BE2C (cell line): ENCODE results near the gene OTOF.

ENCODE experiments used
- DNase-seq: peaks from one replicate; pipeline ENCODE4 v3.0.0-alpha.2; 2020
- H3K27me3 ChIP-seq: fragments of 250-450 bp; sonication (Bioruptor Pico); 2 replicates; pipeline ENCODE4 v1.5.1; 2020; ENCODE audit warnings: mild to moderate bottlenecking
- H3K36me3 ChIP-seq: fragments of 250-450 bp; sonication (Bioruptor Pico); 2 replicates; pipeline ENCODE4 v1.5.1; 2020; ENCODE audit warnings: mild to moderate bottlenecking
- H3K4me1 ChIP-seq: fragments of 250-450 bp; sonication (Bioruptor Pico); 2 replicates; pipeline ENCODE4 v1.5.1; 2020
- H3K4me3 ChIP-seq: 2 replicates; pipeline ENCODE4 v1.5.1; 2011; ENCODE audit warnings: low read depth, low read length
- H3K9me3 ChIP-seq: fragments of 250-450 bp; sonication (Bioruptor Pico); 2 replicates; pipeline ENCODE4 v1.5.1; 2020
- TF ChIP-seq, protein P1 (sequence below): IDR thresholded peaks from 2 replicates; pipeline ENCODE4 v1.5.1; 2012; ENCODE audit warnings: mild to moderate bottlenecking, low read depth, low read length

OTOF gene

DNA sequence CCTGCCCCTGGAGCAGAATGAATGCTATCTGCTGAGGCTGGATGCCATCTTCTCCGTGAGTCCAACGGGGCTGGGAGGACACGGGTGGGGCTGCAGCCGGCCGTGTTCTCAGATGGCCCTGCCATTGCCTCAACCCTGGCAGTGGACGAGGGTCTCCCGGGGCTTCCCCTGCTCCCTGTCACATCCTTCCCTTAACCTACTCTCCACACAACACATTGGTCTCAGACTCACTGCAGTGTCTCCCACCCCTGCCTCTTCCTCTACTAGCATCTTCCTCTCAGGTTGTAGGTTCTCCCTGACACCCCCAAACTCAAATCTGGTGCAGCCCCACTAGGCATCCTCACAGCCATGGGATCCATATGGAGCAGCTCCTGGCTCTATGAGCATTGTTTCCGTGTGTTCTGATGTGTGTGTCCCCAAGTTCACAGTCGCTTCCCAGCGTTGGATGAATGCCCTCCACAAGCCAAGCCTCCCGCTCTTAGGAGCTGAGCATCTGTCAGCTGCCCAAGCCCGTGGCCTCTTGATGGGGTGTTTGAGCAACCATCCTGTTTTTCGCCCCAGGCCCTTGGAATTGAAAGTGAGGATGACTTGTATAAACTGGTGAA, 27.8 kb downstream of the OTOF start:
- no peak for DNase-seq
- TF ChIP-seq, protein P1, sequence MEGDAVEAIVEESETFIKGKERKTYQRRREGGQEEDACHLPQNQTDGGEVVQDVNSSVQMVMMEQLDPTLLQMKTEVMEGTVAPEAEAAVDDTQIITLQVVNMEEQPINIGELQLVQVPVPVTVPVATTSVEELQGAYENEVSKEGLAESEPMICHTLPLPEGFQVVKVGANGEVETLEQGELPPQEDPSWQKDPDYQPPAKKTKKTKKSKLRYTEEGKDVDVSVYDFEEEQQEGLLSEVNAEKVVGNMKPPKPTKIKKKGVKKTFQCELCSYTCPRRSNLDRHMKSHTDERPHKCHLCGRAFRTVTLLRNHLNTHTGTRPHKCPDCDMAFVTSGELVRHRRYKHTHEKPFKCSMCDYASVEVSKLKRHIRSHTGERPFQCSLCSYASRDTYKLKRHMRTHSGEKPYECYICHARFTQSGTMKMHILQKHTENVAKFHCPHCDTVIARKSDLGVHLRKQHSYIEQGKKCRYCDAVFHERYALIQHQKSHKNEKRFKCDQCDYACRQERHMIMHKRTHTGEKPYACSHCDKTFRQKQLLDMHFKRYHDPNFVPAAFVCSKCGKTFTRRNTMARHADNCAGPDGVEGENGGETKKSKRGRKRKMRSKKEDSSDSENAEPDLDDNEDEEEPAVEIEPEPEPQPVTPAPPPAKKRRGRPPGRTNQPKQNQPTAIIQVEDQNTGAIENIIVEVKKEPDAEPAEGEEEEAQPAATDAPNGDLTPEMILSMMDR, result no peak
- Histone ChIP-seq H3K27me3 (no peaks in the 10 kb centered on the region), H3K36me3 (no peaks in the 10 kb centered on the region), H3K9me3 (no peaks in the 10 kb centered on the region), H3K4me1 (no peaks in the 10 kb centered on the region), H3K4me3 (no peak overlapping the region)

DNA sequence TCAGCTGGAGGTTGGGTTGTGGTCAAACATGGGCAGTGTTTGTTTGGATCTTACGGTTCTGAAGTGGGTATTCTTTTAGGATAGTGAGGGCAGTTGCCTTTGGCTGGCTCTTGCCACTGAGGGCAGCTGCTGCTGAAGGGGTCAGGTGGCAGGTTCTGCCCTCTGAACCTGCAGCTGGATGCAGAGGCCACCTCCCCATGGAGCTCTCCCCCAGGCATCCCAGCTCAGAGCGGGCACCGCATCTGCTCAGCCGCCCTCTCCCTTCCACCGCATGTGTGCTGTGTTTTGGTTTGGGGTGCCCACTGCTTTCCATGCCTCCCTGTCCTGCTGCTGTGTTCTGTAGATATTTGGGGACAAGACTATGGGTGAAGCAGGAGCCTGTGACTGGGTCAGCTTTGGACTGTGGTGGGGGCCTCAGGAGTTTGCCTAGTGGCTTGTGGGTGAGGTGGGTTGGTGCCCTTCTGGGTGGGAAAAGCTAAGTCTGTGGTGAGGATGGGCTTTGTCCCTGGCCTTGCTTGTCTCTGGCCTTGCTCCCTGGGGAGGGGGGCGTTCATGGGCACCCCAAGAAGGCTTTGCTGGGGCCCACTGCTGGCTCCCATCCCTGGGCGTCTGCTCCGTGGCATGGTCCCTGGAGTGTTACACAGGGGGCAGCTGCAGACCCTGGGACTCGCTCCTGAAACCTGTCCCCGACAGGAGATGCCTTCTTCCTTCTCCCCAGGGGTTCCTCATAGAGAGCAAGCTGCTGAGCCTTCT, 28.5 kb downstream of the OTOF start:
- TF ChIP-seq, protein P1, result no peak
- Histone ChIP-seq H3K4me3 (no peak overlapping the region), H3K36me3 (no peaks in the 10 kb centered on the region), H3K27me3 (no peaks in the 10 kb centered on the region), H3K4me1 (no peaks in the 10 kb centered on the region), H3K9me3 (no peaks in the 10 kb centered on the region)
- no peak for DNase-seq

DNA sequence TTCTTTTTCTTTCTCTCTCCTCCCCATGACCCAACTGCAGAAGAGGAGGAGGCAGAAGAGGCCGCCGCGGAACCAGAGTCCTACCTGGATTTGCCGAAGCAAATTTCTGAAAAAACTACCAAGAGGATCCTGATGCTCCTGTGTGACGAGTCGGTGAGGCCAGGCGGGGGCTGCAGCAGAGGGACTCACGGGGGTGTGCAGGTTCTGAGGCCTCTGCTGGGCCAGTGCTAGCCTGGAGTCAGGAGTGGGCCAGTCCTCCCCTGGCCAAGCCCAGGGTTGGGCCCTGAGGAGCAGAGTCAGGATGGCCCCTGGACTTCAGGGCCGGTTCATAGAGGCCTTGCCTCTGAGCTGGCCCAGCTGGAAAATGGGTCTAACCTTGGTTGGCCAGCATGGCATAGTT, 29.3 kb downstream of the OTOF start:
- Histone ChIP-seq H3K36me3 (no peaks in the 10 kb centered on the region), H3K27me3 (no peaks in the 10 kb centered on the region), H3K9me3 (no peaks in the 10 kb centered on the region), H3K4me1 (no peaks in the 10 kb centered on the region), H3K4me3 (no peak overlapping the region)
- TF ChIP-seq, protein P1, result no peak
- no peak for DNase-seq

DNA sequence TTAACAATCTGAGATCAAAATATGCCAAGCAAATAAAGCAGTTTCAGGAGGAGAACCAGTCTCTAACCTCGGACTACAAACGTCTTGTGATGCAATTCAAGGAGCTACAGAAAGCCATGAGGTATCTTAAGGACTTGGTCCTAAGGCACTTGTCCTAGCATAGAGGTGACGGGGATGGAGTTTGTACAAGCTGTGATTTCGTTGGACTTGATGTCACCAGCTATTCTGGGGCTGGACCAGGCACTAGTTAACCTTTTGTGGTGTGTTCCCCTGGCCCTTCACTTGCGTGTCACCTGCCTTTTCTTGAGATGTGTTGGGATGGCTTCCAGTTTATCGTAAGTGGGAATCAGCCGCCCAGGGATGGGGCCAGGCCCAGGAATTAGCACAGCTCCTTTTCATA, 33.7 kb downstream of the OTOF start:
- no peak for DNase-seq
- Histone ChIP-seq H3K4me3 (no peak overlapping the region), H3K4me1 (no peaks in the 10 kb centered on the region), H3K27me3 (no peaks in the 10 kb centered on the region), H3K36me3 (no peaks in the 10 kb centered on the region), H3K9me3 (no peaks in the 10 kb centered on the region)
- TF ChIP-seq, protein P1, result no peak

DNA sequence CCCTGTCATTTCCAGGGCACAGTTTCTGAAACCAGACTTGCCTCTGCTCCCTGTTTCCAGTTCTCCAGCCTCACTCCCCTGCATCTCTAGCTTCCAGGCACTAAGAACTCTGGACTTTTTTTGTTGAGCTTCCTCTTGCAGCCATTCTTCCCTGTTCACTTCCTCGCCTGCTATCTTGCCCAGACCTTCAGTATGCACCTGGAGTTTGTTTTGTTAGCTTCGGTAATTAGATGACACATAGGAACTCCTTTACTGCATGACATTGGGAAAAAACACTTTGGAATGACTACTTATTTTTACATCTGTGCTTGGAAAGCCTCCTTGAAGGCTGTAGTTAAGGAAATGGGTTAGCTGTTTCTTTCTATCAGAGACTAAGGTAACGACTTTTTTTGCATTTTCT, 35.2 kb downstream of the OTOF start:
- Histone ChIP-seq H3K27me3 (no peaks in the 10 kb centered on the region), H3K9me3 (no peaks in the 10 kb centered on the region), H3K36me3 (no peaks in the 10 kb centered on the region), H3K4me1 (peaks cover 4% of the 10 kb centered on the region; the same call in 1 of the 2 replicates), H3K4me3 (no peak overlapping the region)
- DNase-seq, result no peak
- TF ChIP-seq, protein P1, result no peak

DNA sequence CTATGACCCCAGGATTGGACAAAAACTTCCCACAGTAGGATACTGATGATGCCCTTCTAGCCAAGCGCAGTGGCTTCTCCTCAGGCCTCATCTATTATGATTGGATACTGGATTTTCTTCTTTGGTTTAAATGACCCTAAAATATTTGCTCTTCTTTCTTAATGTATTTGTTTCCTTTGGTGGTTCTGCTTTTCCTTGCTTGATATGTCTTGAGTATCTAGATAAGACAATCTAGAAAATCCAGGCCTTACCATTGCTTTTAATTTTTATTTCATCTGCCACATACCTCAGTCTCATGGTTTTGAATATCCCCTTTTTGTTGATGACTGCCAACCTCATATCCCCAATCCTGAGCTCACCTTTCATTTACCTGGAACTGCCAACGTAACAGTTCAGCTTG, 35.6 kb downstream of the OTOF start:
- DNase-seq, result no peak
- TF ChIP-seq, protein P1, result no peak
- no peaks in the 10 kb centered on the region for H3K27me3 ChIP-seq

More for the DNA sequence above, 35.6 kb downstream of the OTOF start:
- H3K4me3 ChIP-seq, result no peak overlapping the region
- H3K4me1 ChIP-seq, result peaks cover 4% of the 10 kb centered on the region; the same call in 1 of the 2 replicates
- H3K36me3 ChIP-seq, result no peaks in the 10 kb centered on the region
- H3K9me3 ChIP-seq, result no peaks in the 10 kb centered on the region
